Measurements from ENCODE around the gene CD2BP2. TPM values are rescaled to one million over a fixed set of nuclear protein-coding genes. Genes with fewer than 3 reads are reported as not detected.

CD2BP2 gene
- total and polyA plus RNA-seq, 2 of the 8 experiments (the other 6 are each of a cell fraction or from before 2014, with no cell fraction given), result 22.4 to 55.3 TPM

- Histone ChIP-seq H2AK5ac (ENCODE audit: low read depth, low read length) (no peak overlapping the region), H3K23me2 (ENCODE audit: low read depth, low read length) (peaks cover 11% of the 10 kb centered on the region), H2BK15ac (ENCODE audit: low read length) (no peak overlapping the region), H3K79me1 (ENCODE audit: low read depth, low read length) (no peaks in the 10 kb centered on the region; the same call in 1 of the 2 replicates), H3K36me3 (ENCODE audit: control insufficient read depth in 2 of 4, insufficient read depth in 4 of 4, low read length in 3 of 4) (peaks cover 1 to 4% (median 3%) of the 10 kb centered on the region in 4 experiments; a peak in 5 of 8 replicates), H3K4me2 (ENCODE audit: insufficient read depth in 1 of 2, low read depth in 2 of 2, low read length in 2 of 2) (no peak overlapping the region), H3K9me3 (ENCODE audit: insufficient read depth in 2 of 2, low read depth in 1 of 2, low read length in 1 of 2) (no peaks in the 10 kb centered on the region), H2AFZ (ENCODE audit: low read length) (no peak overlapping the region), H3K4me3 (ENCODE audit: extremely low read depth in 1 of 4, insufficient read depth in 2 of 4, low read depth in 3 of 4, low read length in 4 of 4) (no peak overlapping the region), H2BK20ac (ENCODE audit: low read length) (no peak overlapping the region), H4K8ac (ENCODE audit: extremely low read depth, insufficient read depth, low read length) (no peak overlapping the region), H3K14ac (ENCODE audit: insufficient read length) (no peak overlapping the region), H3K27ac (ENCODE audit: low read depth, low read length) (no peak overlapping the region), H4K5ac (ENCODE audit: insufficient read length, low read depth, low read length) (no peak overlapping the region), H2BK120ac (replicated peaks; ENCODE audit: low read depth, low read length) (no peak overlapping the region), H3K18ac (ENCODE audit: extremely low read depth, low read length) (no peak overlapping the region), H3K79me2 (ENCODE audit: control insufficient read depth in 1 of 2, insufficient read depth in 2 of 2, low read length in 2 of 2) (peaks cover 0 to 14% of the 10 kb centered on the region in 2 experiments; a peak in 2 of 4 replicates), H3K4me1 (replicated peaks in 1 of 4; ENCODE audit: control insufficient read depth in 3 of 4, insufficient read depth in 4 of 4, low read length in 3 of 4) (peaks cover 0 to 12% (median 6%) of the 10 kb centered on the region in 4 experiments; a peak in 5 of 7 replicates), H2BK5ac (ENCODE audit: low read depth, low read length) (no peak overlapping the region), H4K91ac (replicated peaks; ENCODE audit: insufficient read length, low read length) (no peak overlapping the region), H3K27me3 (replicated peaks in 1 of 4; ENCODE audit: control insufficient read depth in 3 of 4, extremely low read depth in 1 of 4, insufficient read depth in 3 of 4, low read length in 3 of 4) (no peaks in the 10 kb centered on the region), H3K9ac (replicated peaks in 1 of 4; ENCODE audit: extremely low read depth in 1 of 4, low read depth in 3 of 4, low read length in 3 of 4) (no peak overlapping the region), H4K20me1 (replicated peaks in 1 of 2; ENCODE audit: control insufficient read depth in 1 of 2, insufficient read depth in 2 of 2, low read length in 2 of 2) (peaks cover 0 to 13% of the 10 kb centered on the region in 2 experiments), H3K4ac (replicated peaks; ENCODE audit: insufficient read length, low read depth, low read length) (no peak overlapping the region), H2BK12ac (ENCODE audit: low read depth, low read length) (no peak overlapping the region), H3K56ac (replicated peaks; ENCODE audit: insufficient read length, low read depth, low read length) (no peak overlapping the region), H3K23ac (ENCODE audit: insufficient read length) (no peak overlapping the region)
- FAIRE-seq (no peak), DNase-seq (ENCODE audit: low read depth in 1 of 2, low spot score in 2 of 2) (no peak)
- TF ChIP-seq RFX5 (IDR thresholded peaks at IDR 0.05; ENCODE audit: borderline replicate concordance, low read depth, low read length) (no peak), SUZ12 (IDR thresholded peaks at IDR 0.05; ENCODE audit: low read length) (no peak), BRCA1 (IDR thresholded peaks at IDR 0.05; ENCODE audit: low read depth, low read length) (no peak), TAF1 (IDR thresholded peaks at IDR 0.05; ENCODE audit: low read depth, low read length) (no peak)
- 94% methylated on average over 9 of the region's 9 CpGs; no CpG with 5 or more reads in 1 of the 2 experiments for WGBS, 2 experiments (ENCODE audit: extremely low coverage in 1 of 2, insufficient coverage in 1 of 2, insufficient read length in 1 of 2, insufficient replicate concordance in 2 of 2, low coverage in 1 of 2, low lambda C conversion rate in 2 of 2, missing lambda C conversion rate in 1 of 2)
- CTCF ChIA-PET (ENCODE audit: partially characterized antibody), result interaction anchor here (1.3 to 3.2 kb wide), 6 partner anchors 11 to 59 kb away, joined by 3 to 11 read pairs (median 4); partner anchors contain the start of gene ZNF48
- POLR2A ChIA-PET (ENCODE audit: partially characterized antibody), result interaction anchor here (1.4 to 7.9 kb wide), 4 partner anchors 11 to 40 kb away, joined by 5 to 79 read pairs (median 21); partner anchors contain the start of gene TBC1D10B
Observed at GRCh38 chr16:30358577-30358936, 3.4 kb upstream of the CD2BP2 start.

All from H1 (cell line).